Thoracic aorta (tissue), 2 donors: ENCODE data around the gene MAP2K6. TPM values are rescaled to one million over a fixed set of nuclear protein-coding genes. Genes with fewer than 3 reads are reported as not detected.

Experiments used
- ATAC-seq: fragments of 150-250 bp; one replicate; pipeline ENCODE4 v1.8.0; 2017; ENCODE audit warnings: low read depth; ENCODE audit not compliant: insufficient number of reproducible peaks, low FRiP score
- DNase-seq: peaks from one replicate; pipeline ENCODE4 v3.0.0-alpha.2; 2020; ENCODE audit warnings: low spot score
- H3K27ac ChIP-seq, 2 donors: fragments of 200-600 bp; sonication (generic); 1 replicate in 1 of 2; 2 replicates in 1 of 2; pipeline ENCODE4 v1.5.1; 2016; ENCODE audit warnings: mild to moderate bottlenecking in 2 of 2, moderate library complexity in 2 of 2
- H3K27me3 ChIP-seq: fragments of 200-600 bp; sonication (generic); replicated peaks from 2 replicates; pipeline ENCODE4 v1.6.0; 2016; ENCODE audit warnings: mild to moderate bottlenecking; ENCODE audit not compliant: insufficient read depth
- H3K36me3 ChIP-seq: fragments of 200-600 bp; sonication (generic); one replicate; pipeline ENCODE4 v1.5.1; 2016
- H3K4me1 ChIP-seq, 2 donors: fragments of 200-600 bp; sonication (generic); 1 replicate in 1 of 2; 2 replicates in 1 of 2; pipeline versions ENCODE4 v1.5.1 to v1.6.0; 2016; ENCODE audit warnings: low read depth in 2 of 2, mild to moderate bottlenecking in 1 of 2; ENCODE audit not compliant: control insufficient read depth in 1 of 2
- H3K4me3 ChIP-seq: fragments of 200-600 bp; sonication (generic); 2 replicates; pipeline ENCODE4 v1.5.1; 2016; ENCODE audit warnings: mild to moderate bottlenecking
- H3K9me3 ChIP-seq: fragments of 200-600 bp; sonication (generic); 2 replicates; pipeline ENCODE4 v1.5.1; 2016
- total RNA-seq, 2 donors: library from RNA; depleted of rRNA; stranded (reverse); fragments of >200 nt; gene quantifications; one replicate each; pipeline versions ENCODE4 v1.1.0 to v1.2.3, GENCODE V29; 2016
- TF ChIP-seq, protein P1 (sequence below): fragments of 200-600 bp; sonication (generic); IDR thresholded peaks from one replicate; pipeline ENCODE4 v1.5.1; 2019; ENCODE audit warnings: antibody characterized with exemption

MAP2K6 gene
- total RNA-seq, 2 donors from 2014 or later, result 1.5 to 6.3 TPM

DNA sequence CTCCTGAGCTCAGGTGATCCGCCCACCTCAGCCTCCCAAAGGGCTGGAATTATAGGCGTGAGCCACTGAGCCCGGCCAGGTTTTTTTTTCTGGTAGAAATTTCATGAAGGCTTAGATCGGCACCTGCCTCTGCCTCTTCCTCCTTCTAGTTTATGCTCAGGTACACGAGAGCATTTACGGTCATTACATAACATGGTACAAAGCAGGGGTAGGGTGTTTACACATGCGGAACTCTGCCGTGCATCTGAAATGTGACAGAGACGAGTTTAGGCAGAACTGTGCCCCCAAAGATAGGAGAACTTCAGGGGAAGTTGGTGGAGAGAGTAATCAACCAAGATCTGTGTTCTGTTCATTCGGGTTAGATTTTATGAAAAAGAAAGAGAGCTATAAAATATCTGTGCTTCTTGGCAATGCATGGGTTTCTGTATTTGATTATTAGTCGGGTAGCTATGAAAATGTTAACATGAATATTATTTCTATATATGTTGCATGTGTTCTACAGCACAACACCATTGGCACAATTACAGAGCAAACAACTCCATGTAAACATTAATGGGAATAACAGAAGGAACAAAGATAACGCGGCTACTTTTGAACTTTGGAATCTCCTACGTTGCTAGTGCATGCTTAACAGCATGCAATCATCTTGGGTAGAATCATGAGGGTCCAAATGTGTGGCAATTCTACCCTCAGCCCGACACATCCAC is 23.5 kb upstream of the MAP2K6 start:
- no peak for DNase-seq
- Histone ChIP-seq H3K27ac (no peak overlapping the region), H3K27me3 (no peaks in the 10 kb centered on the region)

DNA sequence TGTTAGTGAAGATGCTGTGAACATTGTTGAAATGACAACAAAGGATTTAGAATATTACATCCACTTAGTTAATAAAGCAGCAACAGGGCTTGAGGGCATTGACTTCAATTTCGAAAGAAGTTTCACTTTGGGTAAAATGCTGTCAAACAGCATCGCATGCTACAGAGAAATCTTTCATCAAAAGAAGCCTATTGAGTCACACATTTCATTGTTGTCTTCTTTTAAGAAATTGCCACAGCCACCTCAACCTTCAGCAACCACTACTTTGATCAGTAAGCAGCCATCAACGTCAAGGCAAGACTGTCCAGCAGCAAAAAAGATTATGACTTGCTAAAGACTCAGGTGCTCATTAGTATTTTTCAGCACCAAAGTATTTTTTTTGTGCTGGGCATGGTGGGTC is 13.2 kb upstream of the MAP2K6 start:
- TF ChIP-seq, protein P1, sequence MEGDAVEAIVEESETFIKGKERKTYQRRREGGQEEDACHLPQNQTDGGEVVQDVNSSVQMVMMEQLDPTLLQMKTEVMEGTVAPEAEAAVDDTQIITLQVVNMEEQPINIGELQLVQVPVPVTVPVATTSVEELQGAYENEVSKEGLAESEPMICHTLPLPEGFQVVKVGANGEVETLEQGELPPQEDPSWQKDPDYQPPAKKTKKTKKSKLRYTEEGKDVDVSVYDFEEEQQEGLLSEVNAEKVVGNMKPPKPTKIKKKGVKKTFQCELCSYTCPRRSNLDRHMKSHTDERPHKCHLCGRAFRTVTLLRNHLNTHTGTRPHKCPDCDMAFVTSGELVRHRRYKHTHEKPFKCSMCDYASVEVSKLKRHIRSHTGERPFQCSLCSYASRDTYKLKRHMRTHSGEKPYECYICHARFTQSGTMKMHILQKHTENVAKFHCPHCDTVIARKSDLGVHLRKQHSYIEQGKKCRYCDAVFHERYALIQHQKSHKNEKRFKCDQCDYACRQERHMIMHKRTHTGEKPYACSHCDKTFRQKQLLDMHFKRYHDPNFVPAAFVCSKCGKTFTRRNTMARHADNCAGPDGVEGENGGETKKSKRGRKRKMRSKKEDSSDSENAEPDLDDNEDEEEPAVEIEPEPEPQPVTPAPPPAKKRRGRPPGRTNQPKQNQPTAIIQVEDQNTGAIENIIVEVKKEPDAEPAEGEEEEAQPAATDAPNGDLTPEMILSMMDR, result no peak
- Histone ChIP-seq H3K27ac (no peak overlapping the region), H3K4me1 (no peaks in the 10 kb centered on the region), H3K36me3 (no peaks in the 10 kb centered on the region), H3K27me3 (no peaks in the 10 kb centered on the region), H3K9me3 (no peaks in the 10 kb centered on the region), H3K4me3 (no peak overlapping the region)
- ATAC-seq (no peak), DNase-seq (no peak)

More for the DNA sequence above, 23.5 kb upstream of the MAP2K6 start:
- no peaks in the 10 kb centered on the region for H3K9me3 ChIP-seq
- ATAC-seq, result no peak
- no peaks in the 10 kb centered on the region for H3K36me3 ChIP-seq
- TF ChIP-seq, protein P1, result no peak
- no peaks in the 10 kb centered on the region for H3K4me1 ChIP-seq
- no peak overlapping the region for H3K4me3 ChIP-seq

DNA sequence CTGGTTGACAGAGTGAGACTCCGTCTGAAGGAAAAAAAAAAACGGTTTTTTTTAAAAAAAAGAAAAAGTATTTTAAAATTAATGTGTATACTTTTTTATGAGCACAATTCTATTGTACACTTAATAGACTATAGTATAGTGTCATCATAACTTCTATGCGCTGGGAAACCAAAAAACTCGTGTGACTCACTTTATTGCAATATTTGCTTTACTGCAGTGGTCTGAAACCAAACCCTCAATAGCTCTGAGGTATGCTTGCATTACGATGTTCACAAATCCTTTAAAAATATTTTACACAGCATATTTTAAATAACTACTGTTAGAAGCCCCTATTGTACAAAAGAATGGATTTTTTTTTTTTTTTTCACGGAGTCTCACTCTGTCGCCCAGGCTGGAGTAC is 12.4 kb upstream of the MAP2K6 start:
- Histone ChIP-seq H3K27me3 (no peaks in the 10 kb centered on the region), H3K4me3 (no peak overlapping the region), H3K4me1 (no peaks in the 10 kb centered on the region), H3K36me3 (no peaks in the 10 kb centered on the region), H3K27ac (no peak overlapping the region), H3K9me3 (no peaks in the 10 kb centered on the region)
- ATAC-seq, result no peak
- DNase-seq, result no peak
- TF ChIP-seq, protein P1, result no peak

DNA sequence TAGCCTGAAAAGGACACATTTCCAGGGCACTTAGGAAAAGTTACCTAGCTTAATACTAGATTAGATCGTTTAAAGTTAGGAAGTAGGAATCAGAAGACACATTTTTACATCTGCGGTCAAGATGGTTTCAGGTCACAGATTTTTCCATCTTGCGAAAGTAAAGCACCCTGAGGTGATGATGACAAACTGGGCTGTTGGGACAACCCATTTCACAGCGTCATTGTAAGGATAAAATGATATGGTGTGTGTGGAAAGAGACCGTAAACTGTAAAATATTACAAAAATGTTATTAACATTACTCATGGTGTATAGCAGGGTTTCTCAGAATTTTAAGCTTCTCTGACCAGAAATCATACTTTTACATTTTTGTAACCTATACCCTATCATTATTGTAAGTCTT is 10.1 kb upstream of the MAP2K6 start:
- no peak overlapping the region for H3K27ac ChIP-seq
- ATAC-seq, result no peak
- TF ChIP-seq, protein P1, result no peak
- H3K4me3 ChIP-seq, result no peak overlapping the region
- no peaks in the 10 kb centered on the region for H3K9me3 ChIP-seq
- no peaks in the 10 kb centered on the region for H3K27me3 ChIP-seq
- no peaks in the 10 kb centered on the region for H3K4me1 ChIP-seq
- DNase-seq, result no peak
- no peaks in the 10 kb centered on the region for H3K36me3 ChIP-seq

DNA sequence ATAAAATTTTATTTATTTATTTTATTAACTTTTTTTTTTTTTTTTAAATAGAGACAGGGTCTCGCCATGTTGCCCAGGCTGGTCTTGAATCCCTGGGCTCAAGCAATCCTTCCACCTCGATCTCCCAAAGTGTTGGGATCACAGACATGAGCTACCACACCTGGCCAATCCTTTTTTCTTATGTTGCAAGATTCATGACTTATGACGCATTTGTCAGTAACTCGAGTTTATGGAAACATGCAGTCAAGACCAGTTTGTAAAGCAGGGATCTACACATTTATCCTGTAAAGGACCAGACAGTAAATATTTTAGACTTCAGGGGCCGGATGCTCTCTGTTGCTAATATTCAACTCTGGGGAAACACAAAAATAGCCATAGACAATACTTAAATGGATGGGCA is 9.4 kb upstream of the MAP2K6 start:
- Histone ChIP-seq H3K27ac (no peak overlapping the region), H3K9me3 (no peaks in the 10 kb centered on the region), H3K27me3 (no peaks in the 10 kb centered on the region), H3K4me1 (no peaks in the 10 kb centered on the region), H3K36me3 (no peaks in the 10 kb centered on the region), H3K4me3 (no peak overlapping the region)
- no peak for ATAC-seq
- TF ChIP-seq, protein P1, result no peak
- DNase-seq, result no peak
